CD8-positive, alpha-beta memory T cell (primary cell): ENCODE data around the gene GPR61. TPM values are rescaled to one million over a fixed set of nuclear protein-coding genes. Genes with fewer than 3 reads are reported as not detected.
A peak's percentile ranks its signal among the peaks of the same experiment; 100 is the strongest.

Experiments used
- CTCF ChIA-PET: fragments of 350-600 bp; sonication (Branson Sonifier 250); formaldehyde crosslinking; loops from one replicate; lab custom pipeline; 2021; ENCODE audit warnings: antibody characterized with exemption; lab: Charles Lee
- POLR2A ChIA-PET: fragments of 350-600 bp; sonication (Branson Sonifier 250); formaldehyde crosslinking; loops from one replicate; lab custom pipeline; 2021; ENCODE audit warnings: antibody characterized with exemption; lab: Charles Lee
- DNase-seq, 5 donors: peaks; one replicate each; pipeline versions ENCODE4 v3.0.0 to v3.0.0-alpha.2; 2020 to 2022; ENCODE audit warnings: mixed read lengths in 1 of 5
- H3K27ac ChIP-seq: one replicate; pipeline ENCODE4 v1.7.0; 2013; ENCODE audit warnings: low read depth, mild to moderate bottlenecking, low read length, moderate library complexity
- H3K27me3 ChIP-seq: 2 replicates; pipeline ENCODE4 v1.7.0; 2013; ENCODE audit warnings: low read length, mild to moderate bottlenecking; ENCODE audit not compliant: insufficient read depth, poor library complexity, severe bottlenecking
- H3K36me3 ChIP-seq: 2 replicates; pipeline ENCODE4 v1.7.0; 2013; ENCODE audit warnings: mild to moderate bottlenecking, low read length, moderate library complexity; ENCODE audit not compliant: insufficient read depth
- H3K4me1 ChIP-seq: 2 replicates; pipeline ENCODE4 v1.7.0; 2013; ENCODE audit warnings: mild to moderate bottlenecking, low read length, moderate library complexity; ENCODE audit not compliant: insufficient read depth
- H3K4me3 ChIP-seq: 2 replicates; pipeline ENCODE4 v1.7.0; 2013; ENCODE audit warnings: mild to moderate bottlenecking, low read length
- H3K9me3 ChIP-seq: 2 replicates; pipeline ENCODE4 v1.7.0; 2013; ENCODE audit warnings: mild to moderate bottlenecking, low read length
- H3K27ac Mint-ChIP-seq, 8 donors: one replicate each; pipeline ENCODE4 v1.8.0; 2020 to 2021; ENCODE audit warnings: mixed read lengths in 8 of 8, mild to moderate bottlenecking in 6 of 8, inconsistent platforms in 3 of 8, moderate library complexity in 3 of 8
- H3K27me3 Mint-ChIP-seq, 2 donors: one replicate each; pipeline ENCODE4 v1.8.0; 2020 to 2021; ENCODE audit warnings: mixed read lengths in 2 of 2, mild to moderate bottlenecking in 1 of 2, moderate library complexity in 1 of 2
- H3K36me3 Mint-ChIP-seq, 3 donors: one replicate each; pipeline ENCODE4 v1.8.0; 2020 to 2021; ENCODE audit warnings: mixed read lengths in 3 of 3, inconsistent platforms in 1 of 3, mild to moderate bottlenecking in 1 of 3
- H3K4me1 Mint-ChIP-seq, 3 donors: one replicate each; pipeline ENCODE4 v1.8.0; 2020 to 2021; ENCODE audit warnings: mixed read lengths in 3 of 3, inconsistent platforms in 1 of 3, mild to moderate bottlenecking in 1 of 3
- H3K4me3 Mint-ChIP-seq, 7 donors: one replicate each; pipeline ENCODE4 v1.8.0; 2020 to 2021; ENCODE audit warnings: mixed read lengths in 7 of 7, mild to moderate bottlenecking in 6 of 7, moderate library complexity in 4 of 7, inconsistent platforms in 2 of 7
- H3K9me3 Mint-ChIP-seq, 5 donors: one replicate each; pipeline ENCODE4 v1.8.0; 2020 to 2022; ENCODE audit warnings: mixed read lengths in 5 of 5, mild to moderate bottlenecking in 3 of 5, moderate library complexity in 2 of 5, inconsistent platforms in 1 of 5
- polyA plus RNA-seq: library from polyadenylated mRNA; unstranded; fragments of 300-500 nt; fragmentation: Illumina TruSeq; gene quantifications from one replicate; pipeline ENCODE4 v1.2.3, GENCODE V29; 2021
- total RNA-seq, 2 experiments: library from RNA; stranded (reverse); gene quantifications; one replicate each; pipeline ENCODE4 v1.2.3, GENCODE V29; 2021

Gene GPR61
- total and polyA plus RNA-seq, 3 experiments from 2014 or later: 0.39 TPM; not detected in 2

GRCh38 chr1:109531380-109531779, 8.3 kb upstream of the GPR61 start:
- Histone ChIP-seq H3K4me3 (no peak overlapping the region), H3K27ac (no peak overlapping the region), H3K36me3 (no peaks in the 10 kb centered on the region), H3K27me3 (no peaks in the 10 kb centered on the region), H3K4me1 (peaks cover 30% of the 10 kb centered on the region), H3K9me3 (no peaks in the 10 kb centered on the region)
- no peak for DNase-seq
- Mint-ChIP-seq H3K36me3 (peaks cover 0 to 1% (median 0%) of the 10 kb centered on the region in 3 donors), H3K27ac (peak overlapping the region in 4 of 8 donors; percentile 10 to 91 (median 34)), H3K27me3 (no peaks in the 10 kb centered on the region), H3K4me3 (peak overlapping the region in 3 of 7 donors; percentile 24 to 37 (median 25)), H3K4me1 (peaks cover 19 to 23% (median 20%) of the 10 kb centered on the region in 3 donors), H3K9me3 (no peaks in the 10 kb centered on the region)
- ChIA-PET CTCF (interaction anchor here (0.6 to 26.1 kb wide), 31 partner anchors 8 to 497 kb away, joined by 3 to 1339 read pairs (median 8); partner anchors contain the start of genes AHCYL1, AMIGO1, ATXN7L2 and CYB561D1), POLR2A (interaction anchor here (1.0 to 3.3 kb wide), 7 partner anchors 22 to 104 kb away, joined by 3 to 20 read pairs (median 13); partner anchors contain the start of genes AMIGO1 and CYB561D1)

- POLR2A ChIA-PET: interaction anchor here (1.0 to 3.3 kb wide), 11 partner anchors 14 to 106 kb away, joined by 3 to 20 read pairs (median 10); partner anchors contain the start of genes AMIGO1, ATXN7L2 and CYB561D1
- Mint-ChIP-seq H3K4me3 (peak overlapping the region in 5 of 7 donors; percentile 83 to 90 (median 86)), H3K36me3 (peaks cover 0 to 1% (median 0%) of the 10 kb centered on the region in 3 donors), H3K27me3 (peaks cover 0 to 2% of the 10 kb centered on the region in 2 donors), H3K27ac (peak overlapping the region in 4 of 8 donors; percentile 86 to 94 (median 90)), H3K9me3 (no peaks in the 10 kb centered on the region), H3K4me1 (peaks cover 19 to 23% (median 20%) of the 10 kb centered on the region in 3 donors)
- H3K9me3 ChIP-seq: no peaks in the 10 kb centered on the region
- no peak for DNase-seq
- H3K36me3 ChIP-seq: no peaks in the 10 kb centered on the region
- CTCF ChIA-PET: interaction anchor here (0.6 to 26.1 kb wide), 43 partner anchors 9 to 497 kb away, joined by 3 to 1339 read pairs (median 5); partner anchors contain the start of genes AHCYL1, AMIGO1, ATXN7L2 and CYB561D1
- no peak overlapping the region for H3K4me3 ChIP-seq
- H3K27ac ChIP-seq: no peak overlapping the region
- peaks cover 30% of the 10 kb centered on the region for H3K4me1 ChIP-seq
- no peaks in the 10 kb centered on the region for H3K27me3 ChIP-seq
These were observed 7.8 kb upstream of the GPR61 start for GRCh38 chr1:109531826-109532364.

GRCh38 chr1:109532365-109533136, 7.1 kb upstream of the GPR61 start:
- peaks cover 19 to 23% (median 20%) of the 10 kb centered on the region in 3 donors for H3K4me1 Mint-ChIP-seq
- peak overlapping the region; percentile 76 to 91 (median 86) for H3K4me3 Mint-ChIP-seq
- Histone ChIP-seq H3K4me1 (peaks cover 30% of the 10 kb centered on the region), H3K4me3 (peak overlapping the region; percentile 49), H3K27me3 (no peaks in the 10 kb centered on the region), H3K27ac (peak overlapping the region; percentile 2), H3K9me3 (no peaks in the 10 kb centered on the region), H3K36me3 (no peaks in the 10 kb centered on the region)
- POLR2A ChIA-PET: interaction anchor here (0.6 to 3.3 kb wide), 12 partner anchors 14 to 256 kb away, joined by 3 to 20 read pairs (median 8); partner anchors contain the start of genes AMIGO1, ATXN7L2 and CYB561D1
- CTCF ChIA-PET: interaction anchor here (0.6 to 26.1 kb wide), 46 partner anchors 9 to 498 kb away, joined by 3 to 1339 read pairs (median 5); partner anchors contain the start of genes AHCYL1, AMIGO1, ATXN7L2 and CYB561D1
- H3K9me3 Mint-ChIP-seq: no peaks in the 10 kb centered on the region
- peaks cover 0 to 1% (median 0%) of the 10 kb centered on the region in 3 donors for H3K36me3 Mint-ChIP-seq
- H3K27me3 Mint-ChIP-seq: peaks cover 0 to 2% of the 10 kb centered on the region in 2 donors
- H3K27ac Mint-ChIP-seq: peak overlapping the region; percentile 72 to 97 (median 87)
- DNase-seq: peak; percentile 80 to 93 (median 87)

GRCh38 chr1:109534307-109534858, 5.3 kb upstream of the GPR61 start:
- POLR2A ChIA-PET: no interaction called here

GRCh38 chr1:109535481-109535880, 4.2 kb upstream of the GPR61 start:
- no peaks in the 10 kb centered on the region for H3K27me3 ChIP-seq
- no peaks in the 10 kb centered on the region for H3K9me3 ChIP-seq
- DNase-seq: no peak
- ChIA-PET POLR2A (no interaction called here), CTCF (interaction anchor here (1.2 to 26.1 kb wide), 2 partner anchors 37 to 271 kb away, joined by 4 to 1339 read pairs; partner anchors contain the start of genes AMIGO1, ATXN7L2 and CYB561D1)
- H3K4me1 ChIP-seq: peaks cover 24% of the 10 kb centered on the region
- Mint-ChIP-seq H3K27me3 (peaks cover 0 to 2% of the 10 kb centered on the region in 2 donors), H3K4me1 (peaks cover 19 to 23% (median 20%) of the 10 kb centered on the region in 3 donors), H3K9me3 (no peaks in the 10 kb centered on the region), H3K4me3 (no peak overlapping the region), H3K36me3 (no peaks in the 10 kb centered on the region), H3K27ac (no peak overlapping the region)
- no peak overlapping the region for H3K4me3 ChIP-seq
- no peak overlapping the region for H3K27ac ChIP-seq
- H3K36me3 ChIP-seq: no peaks in the 10 kb centered on the region

More at GRCh38 chr1:109534307-109534858, 5.3 kb upstream of the GPR61 start:
- Histone ChIP-seq H3K4me3 (no peak overlapping the region), H3K27ac (no peak overlapping the region), H3K9me3 (no peaks in the 10 kb centered on the region), H3K36me3 (no peaks in the 10 kb centered on the region), H3K27me3 (no peaks in the 10 kb centered on the region), H3K4me1 (peaks cover 30% of the 10 kb centered on the region)
- DNase-seq: no peak
- CTCF ChIA-PET: interaction anchor here (1.4 to 26.1 kb wide), 5 partner anchors 10 to 257 kb away, joined by 4 to 1339 read pairs (median 31); partner anchors contain the start of genes AMIGO1, ATXN7L2, CYB561D1 and PSRC1
- no peaks in the 10 kb centered on the region for H3K9me3 Mint-ChIP-seq
- H3K4me1 Mint-ChIP-seq: peaks cover 19 to 23% (median 20%) of the 10 kb centered on the region in 3 donors
- peak overlapping the region in 1 of 8 donors; percentile 66 for H3K27ac Mint-ChIP-seq
- peaks cover 0 to under 1% (median 0%) of the 10 kb centered on the region in 3 donors for H3K36me3 Mint-ChIP-seq
- H3K27me3 Mint-ChIP-seq: peaks cover 0 to 2% of the 10 kb centered on the region in 2 donors
- H3K4me3 Mint-ChIP-seq: no peak overlapping the region

GRCh38 chr1:109535971-109536491, 3.6 kb upstream of the GPR61 start:
- H3K27me3 Mint-ChIP-seq: peaks cover 0 to 2% of the 10 kb centered on the region in 2 donors
- Histone ChIP-seq H3K4me1 (peaks cover 19% of the 10 kb centered on the region), H3K27ac (no peak overlapping the region), H3K27me3 (no peaks in the 10 kb centered on the region), H3K4me3 (no peak overlapping the region), H3K36me3 (no peaks in the 10 kb centered on the region), H3K9me3 (no peaks in the 10 kb centered on the region)
- no peak overlapping the region for H3K4me3 Mint-ChIP-seq
- POLR2A ChIA-PET: no interaction called here
- no peaks in the 10 kb centered on the region for H3K36me3 Mint-ChIP-seq
- no peak for DNase-seq
- H3K27ac Mint-ChIP-seq: no peak overlapping the region
- peaks cover 16 to 19% (median 17%) of the 10 kb centered on the region in 3 donors for H3K4me1 Mint-ChIP-seq
- CTCF ChIA-PET: interaction anchor here (1.2 to 26.1 kb wide), 2 partner anchors 38 to 272 kb away, joined by 4 to 1339 read pairs; partner anchors contain the start of genes AMIGO1, ATXN7L2 and CYB561D1
- no peaks in the 10 kb centered on the region for H3K9me3 Mint-ChIP-seq
